Activated naive CD4-positive, alpha-beta T cell treated with Interleukin-2 at 50 U/mL for 16 hours (primary cell): ENCODE measurements around the gene NTRK3.
"Not testable (repeated sequence)": the region's sequence is repeated elsewhere in the genome, so short reads cannot be mapped to it uniquely, and the experiment has no call there.

Source experiments
- DNase-seq: peaks from one replicate; pipeline ENCODE4 v3.0.0-alpha.2; 2020

The NTRK3 gene

DNA sequence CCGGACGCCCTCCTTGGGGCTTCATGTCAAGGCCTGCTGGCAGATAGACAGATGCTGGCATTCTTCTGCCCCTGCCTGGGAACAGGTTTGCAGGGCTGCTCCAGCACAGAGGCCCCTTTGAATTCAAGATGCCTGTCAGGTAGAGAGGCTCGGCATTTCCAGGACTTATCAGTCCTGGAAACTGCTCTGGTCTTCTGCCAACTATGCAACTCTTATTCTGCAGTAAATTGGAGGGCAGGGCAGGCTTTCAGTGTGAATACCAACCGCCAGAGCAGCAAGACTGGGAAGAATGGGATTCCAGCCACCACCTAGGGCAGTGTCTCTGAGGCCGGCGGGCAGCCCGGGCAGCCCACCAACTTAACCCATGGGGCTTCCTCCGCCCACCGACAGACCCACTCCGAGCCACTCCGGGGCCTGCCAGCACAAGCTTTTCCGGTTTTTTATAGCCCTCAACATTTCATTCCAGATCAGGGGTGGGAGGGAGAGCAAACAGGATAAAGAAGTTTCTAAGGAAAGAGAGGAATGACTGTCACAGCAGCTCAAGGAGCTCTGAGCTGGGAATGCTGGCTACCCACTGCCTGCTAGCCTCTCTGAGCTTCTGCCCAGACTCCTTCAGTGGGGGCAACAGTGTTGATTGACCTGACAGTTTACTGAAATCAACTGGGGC lies 140.9 kb downstream of the NTRK3 start:
- DNase-seq: no peak

DNA sequence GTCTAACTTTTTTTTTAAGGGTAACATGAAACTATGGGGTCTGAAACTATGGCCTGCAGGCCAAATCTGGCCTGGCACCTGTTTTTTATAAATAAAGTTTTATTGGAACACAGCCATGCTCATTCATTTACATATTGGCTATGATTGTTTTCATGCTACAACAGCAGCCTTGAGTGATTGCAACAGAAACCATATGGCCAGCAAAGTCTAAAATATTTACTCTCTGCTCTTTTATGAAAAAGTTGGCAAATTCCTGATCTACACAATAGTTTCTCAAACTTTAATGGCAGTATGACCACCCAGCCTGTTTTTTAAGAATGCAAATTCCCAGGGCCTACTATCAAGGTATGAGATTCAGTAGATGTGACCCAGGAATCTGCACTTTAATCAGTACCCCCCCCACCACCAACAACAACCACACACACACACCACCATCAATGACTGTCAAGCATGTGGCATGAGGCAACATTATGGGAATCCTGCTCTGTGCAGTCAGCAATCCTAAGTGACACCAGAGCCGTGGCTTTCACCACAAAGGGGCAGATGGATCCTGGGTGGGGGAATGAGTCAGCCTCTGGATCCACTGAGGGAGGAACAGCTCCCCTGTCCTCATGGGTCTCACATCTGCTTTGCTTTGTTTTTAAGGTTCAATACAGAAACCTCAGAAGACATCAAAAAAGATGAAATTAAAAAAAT lies 142.8 kb downstream of the NTRK3 start:
- DNase-seq: no peak

- DNase-seq: no peak
These were observed 147.5 kb downstream of the NTRK3 start for GRCh38 chr15:88108991-88109390.

GRCh38 chr15:88108477-88108876 lies 148.1 kb downstream of the NTRK3 start:
- no peak for DNase-seq

DNA sequence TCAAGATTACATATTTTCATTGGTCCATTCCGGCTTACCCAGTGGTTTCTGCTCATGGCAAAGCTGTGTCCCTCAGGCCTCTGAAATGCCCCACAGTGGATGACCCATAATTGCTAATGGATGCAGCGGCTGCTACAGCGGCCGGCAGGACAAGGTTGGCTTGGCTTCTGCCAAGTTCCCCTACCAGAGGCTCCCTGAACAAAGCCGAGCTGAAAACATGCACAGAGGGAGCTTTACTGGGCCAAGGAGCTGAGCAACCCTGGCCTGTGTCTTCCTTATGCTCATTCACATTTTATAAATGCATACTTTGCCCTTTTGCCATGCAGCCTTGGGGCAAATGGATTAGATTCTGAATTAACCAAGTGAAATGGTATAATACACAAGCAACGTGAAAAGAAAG lies 150.5 kb downstream of the NTRK3 start:
- no peak for DNase-seq

DNA sequence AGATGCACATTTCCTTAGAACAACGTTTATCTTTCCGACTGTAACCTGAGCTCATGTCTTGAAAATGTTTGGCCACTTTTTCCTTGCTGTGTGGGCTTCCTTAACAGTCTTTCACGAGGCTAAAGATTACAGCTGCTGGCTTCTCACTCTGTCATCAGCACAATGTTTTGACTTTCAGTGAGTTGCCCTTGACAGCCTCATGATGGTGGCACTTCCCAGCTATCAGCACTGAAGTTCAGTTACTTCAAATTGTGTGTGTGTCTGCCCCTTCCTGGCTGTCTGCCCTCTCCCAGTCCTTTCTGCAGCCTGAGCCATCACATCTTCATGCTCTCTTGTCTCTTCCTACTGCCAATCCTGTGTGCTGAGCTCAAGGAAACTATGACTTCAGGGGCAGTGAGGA lies 152.2 kb downstream of the NTRK3 start:
- no peak for DNase-seq

DNA sequence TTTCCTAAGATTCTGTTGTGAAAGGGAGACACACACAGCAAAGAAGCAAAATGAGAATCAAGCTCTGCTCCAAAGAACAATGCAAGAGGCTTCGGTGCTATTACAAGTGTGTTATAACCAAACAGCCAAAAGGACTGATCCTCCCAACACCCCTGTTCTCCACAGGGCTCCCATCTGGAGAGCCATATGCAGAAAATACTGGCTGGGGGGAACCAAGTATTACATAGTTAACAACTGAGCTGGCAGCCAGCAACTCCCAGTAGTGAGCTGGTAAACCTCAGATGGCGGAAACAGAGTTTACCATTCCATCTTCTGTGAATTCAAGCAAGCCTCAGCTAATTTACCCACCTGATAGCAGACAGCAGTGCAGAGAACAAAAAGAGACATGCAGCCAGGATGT lies 156.4 kb downstream of the NTRK3 start:
- DNase-seq: no peak

DNA sequence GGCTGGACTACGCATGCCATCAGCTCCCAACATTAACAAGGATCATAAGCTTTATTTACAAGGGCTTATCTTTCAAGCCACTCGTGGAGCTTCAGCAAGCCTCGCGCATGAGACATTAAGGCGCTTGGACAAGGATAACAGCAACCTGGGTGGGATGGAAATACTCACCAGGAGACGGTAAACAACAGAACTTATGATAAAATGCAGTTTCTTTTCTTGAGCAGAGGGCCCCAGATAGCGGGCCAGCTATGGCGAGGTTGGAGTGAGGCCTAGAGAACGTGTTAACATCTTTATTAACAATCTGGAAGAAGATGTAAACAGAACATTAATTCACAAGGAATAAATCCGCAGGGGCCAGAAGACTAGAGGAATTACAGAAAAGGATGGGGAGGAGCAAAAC lies 158.2 kb downstream of the NTRK3 start:
- DNase-seq: no peak

DNA sequence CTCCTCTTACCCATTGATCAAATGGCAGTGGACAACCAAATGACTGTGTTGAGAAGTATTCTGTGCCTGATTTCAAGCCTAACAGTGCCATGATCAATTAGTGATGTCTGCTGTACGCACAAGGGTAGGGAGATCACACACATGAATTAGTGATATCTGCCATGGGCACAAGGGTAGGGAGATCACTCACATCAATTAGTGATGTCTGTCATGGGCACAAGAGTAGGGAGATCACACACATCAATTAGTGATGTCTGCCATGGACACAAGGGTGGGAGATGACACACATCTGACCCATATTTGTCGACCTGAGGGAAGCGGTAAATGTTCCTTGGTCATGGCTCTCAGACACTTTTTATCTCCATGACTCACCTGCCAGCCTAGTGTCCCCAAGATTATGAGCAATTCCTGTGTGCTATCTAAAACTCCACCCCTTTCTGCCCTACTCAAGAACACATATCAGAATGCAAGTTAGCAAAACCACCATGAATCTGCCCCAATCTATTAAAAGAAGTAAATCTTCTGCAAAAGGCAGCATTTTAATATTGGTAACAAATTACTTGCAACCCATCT lies 165.0 kb downstream of the NTRK3 start:
- DNase-seq: no peak

DNA sequence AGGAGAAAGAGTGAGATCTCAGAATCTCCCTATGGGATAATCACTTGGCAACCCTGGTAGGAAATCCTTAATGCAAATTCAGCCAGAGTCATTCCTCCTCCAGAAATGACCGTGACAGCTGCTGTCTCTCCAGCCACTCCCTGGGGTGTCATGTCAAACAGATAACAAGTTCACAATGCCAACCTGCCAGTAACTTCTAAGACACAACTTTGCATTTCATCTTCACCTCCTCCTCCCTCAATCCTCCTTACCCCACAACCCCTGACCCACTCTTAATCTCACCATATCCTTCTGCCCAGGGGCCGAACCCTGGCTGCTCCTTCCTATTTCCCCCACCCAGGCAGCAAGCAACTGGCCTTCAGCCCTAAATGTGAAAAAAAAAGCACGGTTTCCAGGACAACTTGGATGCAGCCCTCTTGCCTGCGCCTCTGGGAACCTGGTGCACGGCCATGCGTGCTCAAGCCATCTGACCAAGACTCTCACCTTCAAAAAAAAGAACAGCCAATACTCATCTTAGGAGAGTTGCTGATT lies 166.0 kb downstream of the NTRK3 start:
- DNase-seq: no peak

DNA sequence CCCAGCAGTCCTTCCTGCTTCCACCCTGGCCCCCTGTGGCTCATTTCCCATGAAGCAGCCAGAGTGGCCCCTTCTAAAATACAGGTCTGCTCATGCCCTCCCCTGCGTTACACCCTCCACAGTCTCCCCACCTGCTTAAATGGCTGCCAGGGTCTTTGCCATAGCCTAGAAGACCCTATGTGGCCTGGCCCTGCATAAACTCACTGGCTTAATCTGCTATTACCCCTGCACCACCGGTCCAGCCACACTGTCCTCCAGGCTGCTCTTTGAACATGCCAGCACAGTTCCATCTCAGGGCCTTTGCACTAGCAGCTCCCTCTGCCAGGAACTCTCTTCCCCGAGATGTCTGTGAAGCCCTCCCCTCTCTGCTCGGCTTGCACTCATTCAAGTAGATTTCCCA lies 166.8 kb downstream of the NTRK3 start:
- no peak for DNase-seq

- no peak for DNase-seq
These were observed 167.4 kb downstream of the NTRK3 start for GRCh38 chr15:88089024-88089620.

DNA sequence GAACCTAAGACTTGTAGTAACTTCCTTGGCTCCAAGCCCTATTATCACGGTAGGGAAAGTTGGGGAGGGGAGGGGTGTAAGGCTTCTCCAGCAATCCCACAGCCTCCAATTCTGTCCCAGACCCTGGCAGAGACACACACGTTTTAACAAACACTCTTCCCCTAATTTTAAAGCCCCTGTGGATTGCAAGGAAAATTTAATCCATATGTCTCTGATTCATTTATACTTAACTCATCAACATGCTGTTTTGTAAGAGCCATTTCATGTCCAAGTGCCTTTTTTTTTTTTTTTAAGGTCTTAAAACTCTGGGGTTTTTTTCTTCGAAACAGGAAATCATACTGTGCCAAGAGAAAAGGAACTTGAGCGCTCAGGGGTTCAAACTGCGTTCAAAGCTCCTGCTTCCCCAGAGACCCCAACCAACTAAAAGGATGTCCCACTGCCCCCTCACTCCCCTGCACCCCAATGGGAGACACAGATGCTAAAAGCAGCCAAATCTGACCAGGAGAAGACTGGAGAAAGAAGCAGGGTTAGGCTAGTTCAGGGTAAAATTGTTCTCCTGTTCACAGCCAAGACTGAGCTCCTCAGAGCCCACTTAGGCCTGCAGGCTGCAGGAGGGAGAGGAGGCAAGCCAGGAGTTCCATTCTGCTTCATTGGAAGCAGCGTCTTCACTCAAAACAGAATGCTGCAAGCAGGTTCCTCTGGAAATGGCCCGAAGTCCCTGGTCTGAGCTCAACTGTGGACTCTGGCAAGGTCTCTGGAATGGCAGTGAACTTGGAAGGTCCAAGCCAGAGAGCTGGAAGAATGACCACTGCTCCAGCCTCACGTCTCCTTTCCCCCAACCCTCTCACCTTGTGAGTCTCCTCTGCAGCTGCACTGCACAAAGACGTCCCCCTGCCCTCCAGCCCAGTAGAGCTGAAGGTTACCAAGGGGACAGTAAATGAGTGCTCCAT lies 172.5 kb downstream of the NTRK3 start:
- DNase-seq: no peak

- no peak for DNase-seq
These were observed 175.9 kb downstream of the NTRK3 start for GRCh38 chr15:88080616-88081015.

- DNase-seq: no peak
These were observed 179.1 kb downstream of the NTRK3 start for GRCh38 chr15:88077296-88078020.

DNA sequence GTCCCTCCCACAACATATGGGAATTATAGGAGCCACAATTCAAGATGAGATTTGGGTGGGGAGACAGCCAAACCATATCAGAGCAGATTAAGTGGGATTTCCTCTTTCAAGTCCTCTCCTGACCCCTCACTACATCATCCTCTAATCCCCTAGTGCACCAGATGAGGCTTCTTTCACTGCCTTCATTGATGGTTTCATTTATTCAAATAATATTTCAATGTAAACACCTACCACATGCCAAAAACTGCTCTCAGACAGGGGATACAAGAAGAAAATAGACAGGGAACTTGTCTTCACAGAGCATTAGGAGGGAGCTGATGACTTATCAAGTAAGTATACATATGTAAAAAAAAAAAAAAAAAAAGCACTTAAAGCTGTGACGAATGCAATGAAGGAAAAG lies 180.2 kb downstream of the NTRK3 start:
- no peak for DNase-seq

DNA sequence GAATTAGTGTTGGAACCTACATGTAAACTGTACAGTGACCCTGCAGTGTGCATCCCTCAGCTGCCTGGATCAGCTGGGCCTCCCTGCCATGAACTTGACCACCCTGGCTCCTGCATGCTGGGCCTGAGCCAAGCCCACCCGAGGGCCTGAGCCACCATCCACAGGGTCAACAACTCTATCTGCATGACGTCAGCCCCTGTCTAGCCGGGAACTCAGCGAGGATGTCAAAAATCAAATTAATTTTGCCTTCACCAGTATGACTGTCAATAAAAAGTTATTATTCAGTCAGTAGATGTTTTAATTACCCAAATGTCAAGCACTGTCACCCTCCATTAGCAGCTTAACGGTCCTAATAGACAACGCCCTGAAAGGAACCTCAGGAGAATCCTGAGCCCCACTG lies 181.4 kb downstream of the NTRK3 start:
- no peak for DNase-seq

GRCh38 chr15:88074386-88074785 lies 182.2 kb downstream of the NTRK3 start:
- DNase-seq: no peak

GRCh38 chr15:88073391-88073691 lies 183.2 kb downstream of the NTRK3 start:
- DNase-seq: no peak

GRCh38 chr15:88072598-88073390 lies 183.7 kb downstream of the NTRK3 start:
- no peak for DNase-seq

GRCh38 chr15:88072133-88072532 lies 184.4 kb downstream of the NTRK3 start:
- not testable (repeated sequence) for DNase-seq
